Measurements from ENCODE around the gene NFIB.

NFIB gene

DNA sequence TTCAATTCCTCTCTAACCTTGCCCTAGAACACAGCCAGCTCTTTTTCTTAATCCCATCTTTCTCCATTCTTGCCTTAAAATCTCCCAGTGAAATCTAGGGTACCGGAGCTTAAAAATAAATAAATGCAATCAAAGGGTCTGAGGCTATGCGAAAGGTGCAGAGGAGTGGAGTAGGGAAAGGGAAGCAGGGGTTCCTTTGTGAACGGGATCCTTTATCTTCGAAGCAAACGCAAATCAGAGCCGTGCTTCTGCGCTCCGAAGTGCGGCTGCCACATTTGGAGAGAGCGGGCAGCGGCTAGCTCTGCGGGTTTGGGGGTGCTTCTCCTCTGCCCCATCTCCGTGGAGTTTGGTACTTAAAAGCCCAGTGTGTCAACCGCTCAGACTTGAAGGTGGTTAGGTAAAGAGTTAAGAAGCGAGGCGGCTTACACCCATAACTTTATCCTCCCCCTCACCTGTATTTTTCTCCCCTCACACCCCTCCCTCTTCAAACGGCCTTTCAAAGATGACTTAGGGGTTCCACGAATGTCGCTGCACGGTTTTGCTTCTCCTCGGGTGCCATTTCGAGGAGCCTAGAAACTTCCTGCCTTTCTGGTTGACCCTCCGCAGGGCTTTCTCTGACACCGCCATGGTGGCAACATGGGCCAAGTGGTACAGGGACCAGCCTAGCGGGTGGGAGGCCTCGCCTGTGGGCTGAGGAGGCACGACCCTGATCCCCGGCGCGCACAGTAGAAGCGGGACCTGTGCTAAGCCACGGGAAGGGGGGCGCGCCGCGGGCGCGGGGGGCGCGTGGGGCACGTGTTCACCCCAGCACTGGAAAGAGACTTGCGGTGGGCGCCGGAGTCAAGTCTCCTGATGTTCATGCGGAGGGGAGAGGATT is 31.7 kb upstream of the NFIB start:
- in situ Hi-C loops (cut with MboI; ENCODE audit: low sequenced_read_pairs) = no loop called here

DNA sequence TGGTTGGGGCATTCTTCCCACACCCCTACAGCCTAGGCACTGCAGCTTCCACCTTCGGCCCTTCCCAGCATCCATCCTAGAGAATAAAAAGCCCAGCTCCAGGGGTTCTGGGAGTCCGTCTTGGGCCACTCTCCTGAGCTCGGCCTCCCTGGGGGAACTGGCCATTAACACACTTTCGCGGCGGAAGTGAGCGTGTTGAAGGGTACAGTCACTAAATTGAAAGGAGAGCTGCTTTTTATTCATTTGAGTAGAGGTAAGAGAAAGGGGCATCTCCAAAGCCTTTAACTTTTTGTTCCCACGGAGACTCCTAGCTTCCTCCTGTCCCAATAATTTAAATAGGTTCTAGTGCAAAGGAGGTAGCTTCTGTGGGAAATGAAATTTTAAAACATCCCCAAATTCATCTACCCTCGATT is 31.0 kb upstream of the NFIB start:
- in situ Hi-C loops (cut with MboI; ENCODE audit: low sequenced_read_pairs) = no loop called here

DNA sequence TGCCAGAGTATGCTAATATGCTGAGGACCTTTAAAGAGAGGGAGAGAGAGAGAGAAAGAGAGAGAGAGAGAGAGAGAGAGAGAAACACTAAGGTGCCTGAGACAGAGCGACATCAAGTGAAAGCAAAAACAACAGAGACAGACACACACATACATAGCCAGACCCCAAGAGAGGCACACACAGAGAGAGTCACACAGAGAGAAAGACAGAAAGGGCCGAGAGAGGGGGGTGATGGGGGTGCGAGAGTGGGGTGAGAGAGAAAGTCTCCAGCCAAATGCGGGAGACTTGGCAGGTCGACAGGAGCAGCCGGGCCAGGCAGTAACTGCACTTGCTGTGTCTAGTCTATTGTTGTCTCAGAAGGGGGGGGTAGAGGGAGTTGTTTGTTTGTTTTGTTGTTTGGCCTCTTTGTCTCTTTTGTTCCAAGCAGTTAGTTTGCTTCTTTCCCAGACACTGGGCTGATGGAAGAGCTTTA is 30.1 kb upstream of the NFIB start:
- in situ Hi-C loops (cut with MboI; ENCODE audit: low sequenced_read_pairs) = no loop called here

GRCh38 chr9:14343261-14344031 is 29.5 kb upstream of the NFIB start:
- in situ Hi-C loops (cut with MboI; ENCODE audit: low sequenced_read_pairs) = no loop called here

- in situ Hi-C loops (cut with MboI; ENCODE audit: low sequenced_read_pairs) = no loop called here
Measured at GRCh38 chr9:14342736-14343135, 28.8 kb upstream of the NFIB start.

DNA sequence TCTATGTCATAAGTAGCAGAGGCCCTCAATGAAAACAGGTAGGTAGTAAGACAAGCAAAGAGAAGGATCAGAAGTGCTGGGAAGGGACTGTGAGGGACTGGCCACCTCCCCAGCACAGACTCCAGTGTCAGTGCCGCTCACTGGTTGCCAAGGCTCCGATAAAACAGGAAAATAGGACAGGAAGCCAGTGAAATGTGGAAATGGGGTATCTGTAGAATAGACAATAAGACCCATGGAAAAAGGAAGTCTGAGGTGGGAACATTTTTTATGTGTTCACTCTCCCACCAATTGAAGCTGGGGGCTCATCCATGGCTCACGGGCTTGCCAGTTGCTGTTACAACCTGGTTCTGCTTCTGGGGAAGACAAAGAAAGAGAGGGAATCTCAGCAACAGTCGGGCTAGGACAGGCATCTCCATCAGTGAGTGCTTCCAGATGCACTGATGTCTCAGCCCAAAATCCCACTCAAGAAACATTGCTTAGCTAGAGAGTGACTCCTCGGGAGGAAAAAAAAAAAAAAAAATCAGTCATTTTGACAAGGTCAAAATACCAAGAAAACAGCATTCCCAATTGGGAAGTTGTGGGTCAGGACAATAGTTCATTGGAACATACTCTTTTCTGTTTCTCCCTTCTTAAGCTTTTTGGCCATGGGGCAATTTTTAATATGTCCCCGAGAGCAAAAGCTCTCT is 27.6 kb upstream of the NFIB start:
- in situ Hi-C loops (cut with MboI; ENCODE audit: low sequenced_read_pairs) = no loop called here

DNA sequence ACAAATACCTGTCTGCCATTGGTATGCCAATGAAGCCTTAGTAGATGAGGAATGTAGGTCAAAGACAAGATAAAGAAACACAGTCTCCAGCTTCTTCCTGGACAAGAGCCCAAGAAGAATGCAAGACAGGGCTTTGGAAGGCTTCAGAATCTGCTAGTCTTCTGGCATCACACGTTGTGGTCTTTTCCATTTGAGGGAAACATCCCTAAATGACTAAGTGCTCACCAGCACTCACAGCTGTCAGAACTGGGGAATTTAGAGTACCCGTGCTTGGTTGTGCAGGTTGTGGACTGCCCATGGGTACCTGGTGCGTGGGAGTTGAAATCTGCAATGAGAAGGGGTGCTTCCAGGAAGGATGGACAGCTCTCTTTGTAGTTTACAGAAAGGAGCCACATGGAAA is 27.1 kb upstream of the NFIB start:
- in situ Hi-C loops (cut with MboI; ENCODE audit: low sequenced_read_pairs) = no loop called here

DNA sequence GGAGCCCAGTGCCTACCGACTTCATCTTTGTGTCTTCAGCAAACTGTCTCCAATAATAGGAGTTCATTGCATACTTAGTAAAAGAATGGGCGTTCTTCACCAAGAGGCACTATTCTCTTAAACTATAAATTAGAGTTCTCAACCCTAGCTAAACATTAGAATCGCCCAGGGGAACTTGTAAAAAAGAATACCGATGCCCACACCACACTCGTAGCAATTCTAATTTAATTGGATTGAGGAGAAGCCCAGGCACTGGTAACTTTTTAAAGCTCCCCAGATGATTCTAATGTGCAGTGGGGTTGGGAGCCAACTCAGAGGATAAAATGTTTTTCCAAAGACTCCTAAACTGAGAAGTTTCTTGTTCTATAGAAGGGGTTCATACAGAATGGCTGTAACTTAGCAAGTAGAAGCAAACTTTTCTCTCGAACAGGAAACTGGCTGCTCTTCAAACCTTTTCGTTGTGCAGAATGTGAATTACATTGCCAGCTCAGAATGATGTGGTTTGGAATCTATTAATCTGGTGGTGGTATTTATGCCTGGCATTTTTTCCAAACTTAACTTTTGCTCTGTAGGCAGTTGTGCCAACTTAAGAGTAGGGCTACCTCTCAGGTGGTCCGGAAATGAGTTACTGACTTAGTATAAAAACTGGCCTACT is 26.4 kb upstream of the NFIB start:
- in situ Hi-C loops (cut with MboI; ENCODE audit: low sequenced_read_pairs) = no loop called here

DNA sequence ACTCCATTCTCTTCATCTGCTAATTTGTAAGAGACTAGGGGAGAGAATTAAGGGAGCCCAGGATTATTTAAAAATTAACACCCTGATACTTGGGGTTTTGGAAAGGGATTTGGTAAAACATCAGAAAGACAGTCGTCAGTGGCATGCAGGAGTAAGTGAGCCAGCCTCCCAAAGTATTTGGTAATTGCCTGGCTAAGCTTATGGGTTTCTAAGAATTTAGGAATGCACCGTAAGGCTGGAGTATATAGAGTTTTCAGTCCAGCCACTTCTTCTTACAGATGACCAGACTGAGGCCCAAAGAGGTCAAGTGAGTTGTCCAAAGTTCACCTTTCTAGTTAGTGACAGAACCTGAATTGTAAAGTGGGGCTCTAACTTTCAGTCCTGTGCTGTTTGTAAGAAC is 25.8 kb upstream of the NFIB start:
- in situ Hi-C loops (cut with MboI; ENCODE audit: low sequenced_read_pairs) = no loop called here

DNA sequence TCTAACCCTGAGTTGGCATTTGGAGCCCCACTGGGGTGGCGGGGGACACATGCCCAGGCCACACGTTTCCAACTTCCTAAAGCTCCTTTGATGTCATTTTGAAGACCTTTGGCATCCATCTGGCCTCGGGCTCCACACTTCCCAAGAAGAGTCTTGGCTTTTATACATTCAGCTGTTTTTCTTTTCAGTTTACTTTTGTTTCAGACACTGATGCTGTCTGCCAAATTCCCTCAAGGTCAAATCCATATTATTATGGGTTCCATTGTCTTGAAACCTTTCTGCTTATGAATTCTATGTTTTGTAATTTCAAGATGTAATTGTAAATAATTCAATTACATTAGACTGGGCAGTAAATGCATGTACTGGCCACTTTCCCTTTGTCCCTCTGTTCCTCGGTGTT is 23.7 kb upstream of the NFIB start:
- in situ Hi-C loops (cut with MboI; ENCODE audit: low sequenced_read_pairs) = no loop called here

- in situ Hi-C loops (cut with MboI; ENCODE audit: low sequenced_read_pairs) = no loop called here
Measured at GRCh38 chr9:14336244-14336643, 22.3 kb upstream of the NFIB start.

- in situ Hi-C loops (cut with MboI; ENCODE audit: low sequenced_read_pairs) = no loop called here
Measured at GRCh38 chr9:14331120-14331519, 17.2 kb upstream of the NFIB start.

DNA sequence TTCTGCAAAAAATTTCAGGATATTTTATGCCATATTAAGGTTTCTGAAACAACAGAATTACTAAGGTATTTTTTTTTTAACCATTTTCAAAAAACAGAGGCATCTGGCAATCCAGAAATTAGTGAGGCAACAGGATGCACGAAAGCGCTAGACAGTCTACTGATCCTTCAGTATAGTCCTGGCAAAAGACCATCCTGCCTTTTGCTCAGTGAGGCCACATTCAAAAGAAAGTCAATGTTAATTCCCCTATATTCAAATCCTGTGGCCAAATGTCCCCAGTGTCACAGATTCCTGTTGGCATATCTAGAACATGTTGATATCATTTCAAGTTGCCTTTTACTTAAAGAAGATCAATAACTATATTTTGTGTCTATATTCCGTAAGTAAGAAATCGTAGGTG is 13.1 kb upstream of the NFIB start:
- in situ Hi-C loops (cut with MboI; ENCODE audit: low sequenced_read_pairs) = no loop called here

- in situ Hi-C loops (cut with MboI; ENCODE audit: low sequenced_read_pairs) = no loop called here
Measured at GRCh38 chr9:14326264-14326826, 12.4 kb upstream of the NFIB start.

DNA sequence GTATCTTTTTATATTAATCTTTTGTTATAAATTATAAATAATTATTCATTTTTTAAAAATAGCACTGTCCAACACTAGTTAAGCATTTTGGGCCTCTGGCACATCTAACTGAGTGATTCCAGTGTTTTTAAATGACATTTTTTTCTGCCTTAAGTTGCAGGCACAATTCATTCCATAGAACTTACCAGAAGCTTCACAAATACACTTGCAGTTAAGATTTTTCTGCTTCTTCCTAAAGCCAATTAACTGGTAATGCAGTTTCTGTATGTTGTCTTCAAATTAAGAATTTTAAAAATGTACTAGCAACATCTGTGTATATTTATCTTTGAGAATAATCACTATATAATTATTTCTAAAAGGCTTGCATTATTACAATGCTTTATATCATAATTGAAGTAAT is 11.2 kb upstream of the NFIB start:
- in situ Hi-C loops (cut with MboI; ENCODE audit: low sequenced_read_pairs) = no loop called here

DNA sequence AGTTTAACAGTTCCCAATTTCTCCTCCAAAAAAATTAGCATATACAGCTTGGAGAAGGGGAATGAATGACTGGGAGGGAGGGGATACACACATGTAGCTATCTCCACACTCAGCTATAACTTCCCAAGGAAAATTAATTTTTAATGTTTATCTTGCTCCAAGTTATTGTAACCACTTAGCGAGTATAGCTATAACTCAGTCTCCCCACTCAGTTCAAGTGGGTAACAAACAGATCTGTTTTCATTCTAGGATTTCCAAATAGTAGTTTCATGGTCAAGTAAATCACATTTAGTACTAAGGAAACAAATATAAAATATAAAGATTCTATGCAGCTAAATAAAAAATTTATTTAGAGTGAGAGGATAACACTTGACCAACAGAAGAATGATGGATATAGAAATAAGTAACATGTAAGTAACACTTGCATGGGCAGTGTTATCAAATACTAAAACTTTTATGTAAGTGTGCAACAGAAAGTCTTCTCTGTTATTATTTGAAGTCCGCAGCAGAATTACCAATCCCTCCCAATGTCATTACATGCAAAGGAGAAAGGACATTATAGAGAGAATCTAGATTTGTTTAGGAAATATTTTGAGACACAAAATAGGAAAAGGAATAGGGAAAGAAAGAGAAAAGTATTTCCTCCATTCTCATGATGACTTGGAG is 10.2 kb upstream of the NFIB start:
- in situ Hi-C loops (cut with MboI; ENCODE audit: low sequenced_read_pairs) = no loop called here

GRCh38 chr9:14323083-14323971 is 9.4 kb upstream of the NFIB start:
- in situ Hi-C loops (cut with MboI; ENCODE audit: low sequenced_read_pairs) = no loop called here

DNA sequence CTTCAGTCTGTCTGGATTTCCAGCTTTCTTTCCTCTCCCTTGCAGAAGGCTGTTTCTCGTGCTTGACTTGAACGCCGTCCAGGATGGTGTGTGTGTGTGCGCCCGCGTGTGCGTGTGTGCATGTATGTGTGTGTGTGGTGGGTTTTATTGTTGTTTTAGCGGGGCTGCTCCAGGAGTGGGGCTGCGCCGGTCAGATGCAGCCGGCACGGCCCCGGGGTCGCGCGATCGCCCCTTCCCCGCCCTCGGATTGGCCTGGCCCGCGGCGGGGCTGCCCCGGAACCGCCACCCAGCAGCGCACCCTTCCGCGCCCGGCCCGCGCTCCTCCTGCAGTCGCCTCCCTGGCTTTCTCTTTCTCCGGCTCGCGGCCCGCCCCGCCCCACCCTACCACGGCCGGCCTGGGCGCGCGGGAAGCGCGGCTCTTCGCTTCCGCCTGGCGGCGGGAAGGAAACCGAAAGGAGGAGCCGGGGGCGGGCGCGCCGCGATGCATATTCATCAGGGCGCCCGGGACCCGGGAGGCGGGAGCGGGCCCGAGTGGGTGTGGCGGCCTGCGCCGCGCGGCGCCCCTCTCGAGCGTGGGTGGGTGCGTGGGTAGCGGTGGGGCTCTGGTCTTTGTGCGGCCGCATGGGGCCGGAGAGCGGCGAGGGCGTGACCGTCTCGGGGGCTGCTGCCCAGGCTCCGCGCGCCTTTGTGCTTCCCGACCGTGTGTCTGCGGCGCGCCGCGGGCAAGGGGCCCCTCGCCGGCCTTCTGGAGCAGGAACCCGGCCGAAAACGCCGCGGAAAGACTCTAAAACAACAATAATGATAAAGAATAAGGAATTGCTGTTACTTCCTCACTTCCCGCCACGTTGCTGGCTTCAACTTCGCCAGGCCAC is 8.5 kb upstream of the NFIB start:
- in situ Hi-C loops (cut with MboI; ENCODE audit: low sequenced_read_pairs) = no loop called here

All from HL-60/S4 treated with phorbol 12-myristate 13-acetate at 8.2 ng/mL for 4 days and 3 days (cell line).